Tibial nerve (tissue), 3 donors: ENCODE results near the gene LSM14B.

Experiments used
- CTCF ChIP-seq, 5 experiments: fragments of 200-600 bp in 3 of 5; fragments of 450-650 bp in 2 of 5; sonication (generic) in 3 of 5; IDR thresholded peaks; one replicate each; pipeline ENCODE4 v1.5.1; 2016 to 2019; ENCODE audit warnings: antibody characterized with exemption in 5 of 5, mild to moderate bottlenecking in 3 of 5, moderate library complexity in 2 of 5
- POLR2A ChIP-seq, 2 donors: fragments of 450-650 bp; IDR thresholded peaks; one replicate each; pipeline ENCODE4 v1.6.1; 2017; ENCODE audit warnings: antibody characterized with exemption in 2 of 2, mild to moderate bottlenecking in 2 of 2, moderate library complexity in 2 of 2

- no peak for TF ChIP-seq POLR2A (IDR thresholded peaks at IDR 0.05)
- no peak for TF ChIP-seq CTCF (IDR thresholded peaks at IDR 0.05)
Measured at GRCh38 chr20:62133051-62133845, 11.0 kb downstream of the LSM14B start.
